H1 (cell line): ENCODE measurements around the gene OLA1. TPM values are rescaled to one million over a fixed set of nuclear protein-coding genes. Genes with fewer than 3 reads are reported as not detected.
A peak's percentile ranks its signal among the peaks of the same experiment; 100 is the strongest.

Experiments
- CTCF ChIA-PET: fragments of 300-600 bp; sonication (Branson Sonifier 250); formaldehyde crosslinking; loops from one replicate; lab custom pipeline; 2021; ENCODE audit not compliant: partially characterized antibody; lab: Charles Lee
- POLR2A ChIA-PET: fragments of 300-600 bp; sonication (Branson Sonifier 250); formaldehyde crosslinking; loops from one replicate; lab custom pipeline; 2021; ENCODE audit warnings: inconsistent platforms; ENCODE audit not compliant: partially characterized antibody; lab: Charles Lee
- DNase-seq, 2 experiments: peaks; one replicate each; pipeline versions ENCODE4 v3.0.0 to v3.0.0-alpha.2; 2010 to 2022; ENCODE audit warnings: low spot score in 2 of 2, low read depth in 1 of 2, mixed read lengths in 1 of 2
- FAIRE-seq: peaks from 2 replicates; lab custom pipeline; 2011; peaks lifted over from hg19 to GRCh38; lab: Jason Lieb, UNC
- H2AFZ ChIP-seq: 2 replicates; pipeline ENCODE4 v1.8.1; 2012; ENCODE audit warnings: low read length, inconsistent platforms
- H2AK5ac ChIP-seq: 2 replicates; pipeline ENCODE4 v1.6.1; 2013; ENCODE audit warnings: low read depth, low read length
- H2BK120ac ChIP-seq: replicated peaks from 2 replicates; pipeline ENCODE3; 2013; ENCODE audit warnings: low read depth, low read length, inconsistent platforms
- H2BK12ac ChIP-seq: 2 replicates; pipeline ENCODE4 v1.6.1; 2013; ENCODE audit warnings: low read depth, low read length
- H2BK15ac ChIP-seq: 2 replicates; pipeline ENCODE4 v1.6.1; 2013; ENCODE audit warnings: low read length
- H2BK20ac ChIP-seq: 2 replicates; pipeline ENCODE4 v1.6.1; 2013; ENCODE audit warnings: low read length
- H2BK5ac ChIP-seq: 2 replicates; pipeline ENCODE4 v1.6.1; 2013; ENCODE audit warnings: low read depth, low read length
- H3K14ac ChIP-seq: 2 replicates; pipeline ENCODE4 v1.6.1; 2013; ENCODE audit warnings: inconsistent platforms; ENCODE audit not compliant: insufficient read length
- H3K18ac ChIP-seq: 2 replicates; pipeline ENCODE4 v1.6.1; 2013; ENCODE audit warnings: low read length; ENCODE audit errors: extremely low read depth
- H3K23ac ChIP-seq: 2 replicates; pipeline ENCODE4 v1.6.1; 2013; ENCODE audit warnings: inconsistent platforms; ENCODE audit not compliant: insufficient read length
- H3K23me2 ChIP-seq: 2 replicates; pipeline ENCODE4 v1.6.1; 2013; ENCODE audit warnings: low read depth, low read length
- H3K27ac ChIP-seq: 2 replicates; pipeline ENCODE4 v1.6.1; 2011; ENCODE audit warnings: low read depth, low read length, inconsistent platforms
- H3K27me3 ChIP-seq, 4 experiments: replicated peaks in 1 of 4; 1 replicate in 1 of 4; 2 replicates in 3 of 4; pipeline versions ENCODE4 v1.6.1 to v1.8.1; 2011 to 2013; ENCODE audit warnings: low read length in 3 of 4, mild to moderate bottlenecking in 3 of 4, inconsistent platforms in 2 of 4, mixed read lengths in 2 of 4, moderate library complexity in 1 of 4; ENCODE audit not compliant: control insufficient read depth in 3 of 4, insufficient read depth in 3 of 4; ENCODE audit errors: extremely low read depth in 1 of 4
- H3K36me3 ChIP-seq, 4 experiments: 2 replicates each; pipeline versions ENCODE4 v1.6.1 to v1.8.1; 2011 to 2013; ENCODE audit warnings: mild to moderate bottlenecking in 4 of 4, low read length in 3 of 4, moderate library complexity in 2 of 4, control low read depth in 1 of 4, inconsistent platforms in 1 of 4; ENCODE audit not compliant: insufficient read depth in 4 of 4, control insufficient read depth in 2 of 4
- H3K4ac ChIP-seq: replicated peaks from 2 replicates; pipeline ENCODE3; 2013; ENCODE audit warnings: low read length, low read depth, mixed read lengths, inconsistent platforms; ENCODE audit not compliant: insufficient read length
- H3K4me1 ChIP-seq, 4 experiments: replicated peaks in 1 of 4; 1 replicate in 1 of 4; 2 replicates in 3 of 4; pipeline versions ENCODE4 v1.6.1 to v1.8.1; 2011 to 2013; ENCODE audit warnings: low read length in 3 of 4, inconsistent platforms in 2 of 4, mixed read lengths in 1 of 4; ENCODE audit not compliant: insufficient read depth in 4 of 4, control insufficient read depth in 3 of 4
- H3K4me2 ChIP-seq, 2 experiments: 2 replicates each; pipeline versions ENCODE4 v1.6.1 to v1.8.1; 2011 to 2013; ENCODE audit warnings: low read depth in 2 of 2, low read length in 2 of 2, control low read depth in 1 of 2, inconsistent platforms in 1 of 2, mild to moderate bottlenecking in 1 of 2; ENCODE audit not compliant: insufficient read depth in 1 of 2
- H3K4me3 ChIP-seq, 4 experiments: fragments of 200-600, 300-600 bp in 1 of 4; sonication (generic), shearing (Covaris generic), sonication (Bioruptor Twin) in 1 of 4; 2 replicates each; pipeline versions ENCODE4 v1.5.1 to v1.8.1; 2011 to 2016; ENCODE audit warnings: low read length in 4 of 4, low read depth in 3 of 4, control low read depth in 2 of 4, inconsistent platforms in 2 of 4, mild to moderate bottlenecking in 2 of 4, mixed read lengths in 1 of 4, moderate library complexity in 1 of 4; ENCODE audit not compliant: insufficient read depth in 2 of 4; ENCODE audit errors: extremely low read depth in 1 of 4
- H3K56ac ChIP-seq: replicated peaks from 2 replicates; pipeline ENCODE3; 2013; ENCODE audit warnings: low read depth, mild to moderate bottlenecking, mixed read lengths, low read length, inconsistent platforms; ENCODE audit not compliant: insufficient read length
- H3K79me1 ChIP-seq: 2 replicates; pipeline ENCODE4 v1.6.1; 2013; ENCODE audit warnings: low read depth, low read length, control low read depth
- H3K79me2 ChIP-seq, 2 experiments: 2 replicates each; pipeline versions ENCODE4 v1.6.1 to v1.8.1; 2012 to 2013; ENCODE audit warnings: low read length in 2 of 2, mild to moderate bottlenecking in 2 of 2, inconsistent platforms in 1 of 2; ENCODE audit not compliant: insufficient read depth in 2 of 2, control insufficient read depth in 1 of 2
- H3K9ac ChIP-seq, 4 experiments: replicated peaks in 1 of 4; 1 replicate in 1 of 4; 2 replicates in 3 of 4; pipeline versions ENCODE4 v1.6.1 to v1.8.1; 2011 to 2013; ENCODE audit warnings: low read depth in 3 of 4, low read length in 3 of 4, control low read depth in 2 of 4, mild to moderate bottlenecking in 2 of 4, moderate library complexity in 2 of 4, inconsistent platforms in 1 of 4; ENCODE audit errors: extremely low read depth in 1 of 4
- H3K9me3 ChIP-seq, 2 experiments: 2 replicates each; pipeline versions ENCODE4 v1.6.1 to v1.8.1; 2012 to 2013; ENCODE audit warnings: mild to moderate bottlenecking in 2 of 2, moderate library complexity in 2 of 2, control low read depth in 1 of 2, inconsistent platforms in 1 of 2, low read depth in 1 of 2, low read length in 1 of 2, mixed read lengths in 1 of 2; ENCODE audit not compliant: insufficient read depth in 2 of 2
- H4K20me1 ChIP-seq, 2 experiments: replicated peaks in 1 of 2; 2 replicates each; pipeline versions ENCODE3 to v1.8.1; 2011 to 2013; ENCODE audit warnings: inconsistent platforms in 2 of 2, low read length in 2 of 2, mild to moderate bottlenecking in 1 of 2; ENCODE audit not compliant: insufficient read depth in 2 of 2, control insufficient read depth in 1 of 2
- H4K5ac ChIP-seq: 2 replicates; pipeline ENCODE4 v1.6.1; 2013; ENCODE audit warnings: low read length, low read depth, mixed read lengths, inconsistent platforms; ENCODE audit not compliant: insufficient read length
- H4K8ac ChIP-seq: 2 replicates; pipeline ENCODE4 v1.8.0; 2013; ENCODE audit warnings: mild to moderate bottlenecking, moderate library complexity, low read length, inconsistent platforms; ENCODE audit not compliant: insufficient read depth; ENCODE audit errors: extremely low read depth
- H4K91ac ChIP-seq: replicated peaks from 2 replicates; pipeline ENCODE3; 2013; ENCODE audit warnings: low read length, mixed read lengths, inconsistent platforms; ENCODE audit not compliant: insufficient read length
- ATF3 ChIP-seq: IDR thresholded peaks from 2 replicates; pipeline ENCODE4 v1.6.1; 2011; ENCODE audit warnings: low read depth, mild to moderate bottlenecking, low read length; ENCODE audit not compliant: insufficient read depth
- CBX5 ChIP-seq: fragments of 300-800, 300-1000 bp; sonication (generic); IDR thresholded peaks from 2 replicates; pipeline ENCODE4 v1.7.1; 2016; ENCODE audit warnings: antibody characterized with exemption, low read length, low read depth
- GTF2F1 ChIP-seq: IDR thresholded peaks from 2 replicates; pipeline ENCODE4 v1.6.1; 2012; ENCODE audit warnings: low read depth, low read length, improper control_type of control experiment, borderline replicate concordance
- KDM4A ChIP-seq: IDR thresholded peaks from one replicate; pipeline ENCODE4 v1.7.1; 2012; ENCODE audit warnings: low read depth, mild to moderate bottlenecking, moderate library complexity, low read length, inconsistent platforms; ENCODE audit not compliant: severe bottlenecking
- MAFK ChIP-seq: IDR thresholded peaks from 2 replicates; pipeline ENCODE4 v1.6.1; 2012; ENCODE audit warnings: low read depth, mild to moderate bottlenecking, improper control_type of control experiment, low read length
- RNF2 ChIP-seq: fragments of 200-900, 300-1000 bp; sonication (generic); IDR thresholded peaks from 2 replicates; pipeline ENCODE4 v1.7.1; 2016; ENCODE audit warnings: borderline replicate concordance, low read depth, mild to moderate bottlenecking, antibody characterized with exemption, low read length; ENCODE audit not compliant: poor library complexity, severe bottlenecking; ENCODE audit errors: missing control alignments
- SIX5 ChIP-seq: IDR thresholded peaks from 2 replicates; pipeline ENCODE4 v1.6.1; 2011; ENCODE audit warnings: mild to moderate bottlenecking, low read depth, low read length
- SUZ12 ChIP-seq: fragments of 200-600 bp; sonication (generic); IDR thresholded peaks from 2 replicates; pipeline ENCODE4 v1.6.1; 2012; ENCODE audit warnings: mild to moderate bottlenecking, inconsistent platforms, low read length, moderate library complexity, mixed read lengths
- TAF7 ChIP-seq: optimal IDR thresholded peaks from 2 replicates; pipeline ENCODE3; 2011; ENCODE audit warnings: low read depth, mild to moderate bottlenecking, inconsistent platforms, low read length, moderate library complexity, borderline replicate concordance
- TBP ChIP-seq: IDR thresholded peaks from 2 replicates; pipeline ENCODE4 v1.6.1; 2011; ENCODE audit warnings: low read depth, low read length, improper control_type of control experiment
- WGBS, 2 experiments: shearing (Covaris generic) in 1 of 2; methylation state at CpG; one replicate each; pipeline versions ENCODE4 v1.1.6 to v1.1.7; 2013 to 2015; ENCODE audit warnings: low lambda C conversion rate in 2 of 2, mixed read lengths in 2 of 2, inconsistent platforms in 1 of 2, low coverage in 1 of 2, missing lambda C conversion rate in 1 of 2; ENCODE audit not compliant: insufficient replicate concordance in 2 of 2, insufficient coverage in 1 of 2, insufficient read length in 1 of 2; ENCODE audit errors: extremely low coverage in 1 of 2, missing lambda C conversion rate in 1 of 2; 5-methylcytosine and 5-hydroxymethylcytosine counted together
- polyA plus RNA-seq, 7 experiments: library from polyadenylated mRNA; depleted of rRNA in 3 of 7; stranded (reverse) in 5 of 7; unstranded in 2 of 7; fragments of >200 nt in 5 of 7; fragments of 200-250 nt in 2 of 7; gene quantifications; 1 replicate in 5 of 7; 2 replicates in 1 of 7; 4 replicates in 1 of 7; pipeline versions ENCODE4 v1.2.1 to v1.2.3, GENCODE V29; 2011 to 2013; ENCODE audit warnings: missing spikeins in 2 of 7, mixed read lengths in 2 of 7
- total RNA-seq: library from RNA; stranded (reverse); fragmentation: NEBNext Ultra II Directional; extraction: Animal tissue kit (Norgen Biotek cat#: 25700); gene quantifications from 2 replicates; pipeline ENCODE4 v1.2.1, GENCODE V29; 2021
- TF ChIP-seq, protein P1 (sequence below): IDR thresholded peaks from 2 replicates; pipeline ENCODE4 v1.6.1; 2012; ENCODE audit warnings: inconsistent platforms

The OLA1 gene
- total and polyA plus RNA-seq, 2 of the 8 experiments (the other 6 are each of a cell fraction or from before 2014, with no cell fraction given) = 39.3 to 158 TPM

GRCh38 chr2:174210862-174211261 is 37.5 kb downstream of the OLA1 start:
- no peak overlapping the region for H2AFZ ChIP-seq
- no peak overlapping the region for H3K23ac ChIP-seq
- H2BK12ac ChIP-seq = no peak overlapping the region
- no peak overlapping the region for H3K4me3 ChIP-seq
- FAIRE-seq = no peak
- TF ChIP-seq CBX5 = no peak
- no peak for TF ChIP-seq SUZ12
- TF ChIP-seq MAFK = no peak
- TF ChIP-seq SIX5 = no peak
- no peak for TF ChIP-seq RNF2
- TF ChIP-seq TAF7 = no peak
- TF ChIP-seq TBP = no peak
- TF ChIP-seq GTF2F1 = no peak
- TF ChIP-seq, protein P1, sequence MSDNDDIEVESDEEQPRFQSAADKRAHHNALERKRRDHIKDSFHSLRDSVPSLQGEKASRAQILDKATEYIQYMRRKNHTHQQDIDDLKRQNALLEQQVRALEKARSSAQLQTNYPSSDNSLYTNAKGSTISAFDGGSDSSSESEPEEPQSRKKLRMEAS = no peak
- TF ChIP-seq KDM4A = no peak
- TF ChIP-seq ATF3 = no peak
- peaks cover 0 to 30% of the 10 kb centered on the region in 2 experiments; a peak in 2 of 4 replicates for H3K79me2 ChIP-seq
- H2AK5ac ChIP-seq = no peak overlapping the region
- H2BK20ac ChIP-seq = no peak overlapping the region
- H3K36me3 ChIP-seq = no peaks in the 10 kb centered on the region
- H3K18ac ChIP-seq = no peak overlapping the region
- no peaks in the 10 kb centered on the region for H4K20me1 ChIP-seq
- no peaks in the 10 kb centered on the region for H3K27me3 ChIP-seq
- H3K56ac ChIP-seq = no peak overlapping the region
- H3K4me1 ChIP-seq = no peaks in the 10 kb centered on the region
- no peak overlapping the region for H3K4ac ChIP-seq
- no peaks in the 10 kb centered on the region for H3K9me3 ChIP-seq
- H3K4me2 ChIP-seq = no peak overlapping the region
- no peak overlapping the region for H4K91ac ChIP-seq
- H4K5ac ChIP-seq = no peak overlapping the region
- no peak overlapping the region for H2BK120ac ChIP-seq
- H2BK5ac ChIP-seq = 0 out of 2 replicates have a peak overlapping the region, but pooled peaks have one; percentile 18
- 100% methylated on average over 2 of the region's 2 CpGs; no CpG with 5 or more reads in 1 of the 2 experiments for WGBS, 2 experiments
- no peak overlapping the region for H3K14ac ChIP-seq
- H2BK15ac ChIP-seq = no peak overlapping the region
- no peak for DNase-seq
- H4K8ac ChIP-seq = no peak overlapping the region
- no peaks in the 10 kb centered on the region; the same call in 1 of the 2 replicates for H3K79me1 ChIP-seq
- no peak overlapping the region for H3K9ac ChIP-seq
- ChIA-PET CTCF (interaction anchor here (0.7 to 1.4 kb wide), 2 partner anchors 10 to 38 kb away, joined by 3 to 4 read pairs; no protein-coding TSS in a partner anchor), POLR2A (no interaction called here)
- no peaks in the 10 kb centered on the region; the same call in 1 of the 2 replicates for H3K23me2 ChIP-seq
- H3K27ac ChIP-seq = no peak overlapping the region
